Putamen (tissue), 1 donor: Measurements from ENCODE around the gene DDX54.

Experiments
- DNase-seq: peaks from one replicate; pipeline ENCODE4 v3.0.0-alpha.2; 2016; ENCODE audit warnings: low spot score

Gene DDX54, protein sequence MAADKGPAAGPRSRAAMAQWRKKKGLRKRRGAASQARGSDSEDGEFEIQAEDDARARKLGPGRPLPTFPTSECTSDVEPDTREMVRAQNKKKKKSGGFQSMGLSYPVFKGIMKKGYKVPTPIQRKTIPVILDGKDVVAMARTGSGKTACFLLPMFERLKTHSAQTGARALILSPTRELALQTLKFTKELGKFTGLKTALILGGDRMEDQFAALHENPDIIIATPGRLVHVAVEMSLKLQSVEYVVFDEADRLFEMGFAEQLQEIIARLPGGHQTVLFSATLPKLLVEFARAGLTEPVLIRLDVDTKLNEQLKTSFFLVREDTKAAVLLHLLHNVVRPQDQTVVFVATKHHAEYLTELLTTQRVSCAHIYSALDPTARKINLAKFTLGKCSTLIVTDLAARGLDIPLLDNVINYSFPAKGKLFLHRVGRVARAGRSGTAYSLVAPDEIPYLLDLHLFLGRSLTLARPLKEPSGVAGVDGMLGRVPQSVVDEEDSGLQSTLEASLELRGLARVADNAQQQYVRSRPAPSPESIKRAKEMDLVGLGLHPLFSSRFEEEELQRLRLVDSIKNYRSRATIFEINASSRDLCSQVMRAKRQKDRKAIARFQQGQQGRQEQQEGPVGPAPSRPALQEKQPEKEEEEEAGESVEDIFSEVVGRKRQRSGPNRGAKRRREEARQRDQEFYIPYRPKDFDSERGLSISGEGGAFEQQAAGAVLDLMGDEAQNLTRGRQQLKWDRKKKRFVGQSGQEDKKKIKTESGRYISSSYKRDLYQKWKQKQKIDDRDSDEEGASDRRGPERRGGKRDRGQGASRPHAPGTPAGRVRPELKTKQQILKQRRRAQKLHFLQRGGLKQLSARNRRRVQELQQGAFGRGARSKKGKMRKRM

GRCh38 chr12:113185180-113186032, at the start of gene DDX54, which contains the start of gene RITA1:
TSS of gene DDX54 (minus strand) at chr12:113185478. CDS start at chr12:113185451, 27 bp downstream.
TSS of gene RITA1 (plus strand) at chr12:113185721. CDS start at chr12:113186747, 1,026 bp downstream.
- DNase-seq: peak; percentile 78

DNA sequence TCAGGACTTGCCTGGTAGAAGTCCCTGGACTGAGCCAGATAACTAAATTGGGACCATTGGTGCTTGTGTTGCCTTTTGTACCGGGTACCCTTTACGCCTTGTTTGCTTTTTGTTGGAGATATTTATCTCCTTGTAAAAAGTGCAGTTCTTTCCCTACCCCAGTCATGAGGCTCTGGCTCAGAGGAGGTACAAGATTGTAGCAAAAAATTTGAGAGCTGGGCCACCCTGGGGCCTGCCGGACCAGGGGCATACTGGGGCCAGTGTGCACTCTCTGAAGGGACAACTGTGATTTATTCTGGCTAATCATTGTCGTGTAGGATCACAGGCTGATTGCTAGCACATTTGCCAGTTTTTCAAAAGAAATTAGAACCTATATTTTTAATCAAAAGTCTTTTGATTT, 49.2 kb upstream of the DDX54 start:
- no peak for DNase-seq

DNA sequence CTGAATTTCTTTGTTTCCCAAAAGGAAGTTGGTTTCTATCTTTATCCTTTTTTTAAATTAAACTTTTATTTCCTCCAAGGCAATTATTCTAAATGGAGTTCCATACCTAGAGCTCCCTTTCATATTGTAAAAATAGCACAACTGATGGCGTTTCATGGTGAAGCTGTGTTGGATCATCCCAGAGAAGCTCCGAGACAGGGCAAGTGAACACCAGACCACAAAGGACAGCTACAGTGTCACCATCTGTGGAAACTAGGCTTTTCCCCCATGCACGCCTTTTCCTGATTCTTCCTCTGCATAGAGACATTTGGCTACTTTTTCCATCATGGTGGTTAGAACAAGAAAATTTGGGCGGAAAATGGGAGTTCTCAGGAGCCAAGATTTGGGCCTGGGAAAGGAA, 48.7 kb upstream of the DDX54 start:
- no peak for DNase-seq

- peak; percentile 76 for DNase-seq
These were observed 47.7 kb upstream of the DDX54 start for GRCh38 chr12:113232840-113233585.

- no peak for DNase-seq
These were observed 47.0 kb upstream of the DDX54 start for GRCh38 chr12:113232089-113232839.

GRCh38 chr12:113231235-113232088, 46.2 kb upstream of the DDX54 start:
- no peak for DNase-seq

- no peak for DNase-seq
These were observed 45.3 kb upstream of the DDX54 start for GRCh38 chr12:113230315-113231234.

DNA sequence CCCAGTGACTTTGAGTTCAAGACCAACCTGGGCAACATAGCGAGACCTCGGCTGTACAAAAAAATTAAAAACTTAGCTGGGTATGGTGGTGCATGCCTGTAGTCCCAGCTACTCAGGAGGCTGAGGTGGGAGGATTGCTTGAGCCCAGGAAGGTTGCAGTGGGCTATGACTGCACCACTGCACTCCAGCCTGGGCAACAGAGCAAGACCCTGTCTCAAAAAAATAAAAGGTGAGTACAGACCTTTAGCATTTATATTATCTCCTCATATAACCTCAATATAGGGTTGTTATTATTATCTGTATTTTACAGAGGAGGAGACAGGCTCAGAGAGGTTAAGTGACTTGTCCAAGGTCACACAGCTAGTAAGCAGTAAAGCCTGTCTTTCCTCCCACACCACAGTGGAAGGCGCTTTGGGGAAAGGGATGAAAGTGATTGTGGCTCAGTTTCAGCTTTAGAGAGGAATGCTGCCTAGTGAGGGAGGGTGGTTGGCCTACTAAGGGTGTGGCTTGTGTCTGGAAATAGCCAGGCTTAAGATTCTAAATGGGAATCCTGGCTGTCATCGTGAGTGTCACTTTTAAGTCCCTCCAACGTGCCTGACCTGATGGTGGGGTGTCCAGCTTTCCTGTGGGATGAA, 43.2 kb upstream of the DDX54 start:
- no peak for DNase-seq

- no peak for DNase-seq
These were observed 42.6 kb upstream of the DDX54 start for GRCh38 chr12:113227686-113228391.

DNA sequence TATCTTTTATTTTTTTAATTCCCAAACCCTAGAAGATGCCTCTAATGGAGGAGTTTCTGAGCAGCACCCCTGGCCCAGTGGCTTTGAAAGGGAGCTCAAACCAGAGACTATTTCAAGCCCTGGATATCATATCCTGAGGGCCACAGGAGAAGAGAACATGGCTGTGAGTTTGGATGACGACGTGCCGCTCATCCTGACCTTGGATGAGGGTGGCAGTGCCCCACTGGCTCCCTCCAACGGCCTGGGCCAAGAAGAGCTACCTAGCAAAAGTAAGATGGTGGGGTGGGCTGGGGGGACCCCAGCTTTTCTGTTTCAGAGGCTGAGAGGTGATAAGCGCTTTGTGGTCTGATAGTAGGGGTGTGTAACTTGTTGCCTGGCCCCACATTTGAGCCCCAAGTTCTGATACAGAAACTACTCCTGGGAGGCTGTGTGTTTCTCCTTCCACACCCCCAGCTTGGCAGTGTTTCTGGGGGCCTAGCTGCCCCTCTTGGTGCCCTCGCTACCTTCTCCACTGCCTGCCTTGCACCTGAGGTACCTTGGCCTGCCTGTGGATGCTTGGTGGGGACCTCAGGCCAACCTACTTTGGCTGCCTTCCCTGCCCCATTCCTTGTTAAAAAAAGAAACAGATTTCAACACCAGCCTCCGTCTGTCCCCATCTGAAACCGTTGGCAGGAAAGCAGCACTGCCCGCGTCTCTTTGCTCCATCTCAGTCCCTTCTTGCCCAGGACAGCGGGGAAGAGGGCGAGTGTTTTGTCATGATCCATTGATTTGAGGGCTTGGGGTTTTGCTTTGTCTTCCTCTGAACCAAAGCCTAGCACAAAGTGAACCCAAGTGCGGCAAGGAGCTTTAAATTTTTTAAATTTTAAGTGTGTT, 41.7 kb upstream of the DDX54 start:
- DNase-seq: no peak

GRCh38 chr12:113224955-113225354, 39.7 kb upstream of the DDX54 start:
- no peak for DNase-seq

GRCh38 chr12:113222730-113223531, 37.7 kb upstream of the DDX54 start:
- peak; percentile 76 for DNase-seq

GRCh38 chr12:113221997-113222729, 36.9 kb upstream of the DDX54 start:
- no peak for DNase-seq

GRCh38 chr12:113221181-113221996, 36.1 kb upstream of the DDX54 start, which contains the start of gene TPCN1:
TSS of gene TPCN1 (plus strand) at chr12:113221464. CDS start at chr12:113226853, 5,389 bp downstream.
- DNase-seq: peak; percentile 100
